Measurements from ENCODE around the gene PLCD1.
"Not testable (repeated sequence)": the region's sequence is repeated elsewhere in the genome, so short reads cannot be mapped to it uniquely, and the experiment has no call there.

PLCD1 gene

DNA sequence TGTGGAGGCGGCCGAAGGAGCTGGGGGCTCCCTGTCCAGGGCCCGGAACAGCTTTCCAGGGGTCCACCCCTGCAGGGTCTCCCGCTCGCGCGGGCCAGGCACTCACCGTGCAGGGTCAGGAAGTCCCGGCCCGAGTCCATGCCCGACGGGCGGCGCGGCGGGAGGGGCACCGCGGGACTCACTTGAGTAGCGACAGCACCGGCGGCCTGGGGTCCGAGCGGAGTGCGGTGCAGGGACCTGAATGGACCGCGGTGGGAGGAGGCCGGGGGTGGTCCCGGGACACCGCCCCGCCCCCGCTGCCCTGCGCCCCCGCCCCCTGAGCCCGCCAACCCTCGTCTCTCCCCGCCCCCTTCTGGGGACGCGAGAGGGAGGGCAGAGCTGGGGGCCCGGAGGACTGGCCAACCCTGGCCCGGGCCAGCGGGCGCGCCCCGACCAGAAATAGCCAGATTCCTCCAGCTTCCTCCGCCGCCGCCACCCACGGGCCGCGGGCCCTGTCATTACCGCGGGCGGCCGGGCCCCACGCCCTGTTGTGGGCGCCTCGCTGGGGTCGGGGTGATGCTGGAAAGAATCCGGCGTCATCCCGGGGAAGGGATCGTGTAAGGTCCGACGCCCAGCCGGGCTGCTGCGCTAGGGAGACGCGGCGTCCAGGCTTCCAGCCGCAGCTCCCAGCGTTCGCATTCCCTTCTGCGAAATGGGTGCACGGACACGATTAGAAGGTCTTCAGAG is at the start of gene PLCD1:
TSS of gene PLCD1 (minus strand) at position 243 of the 726 bp plus-strand sequence. CDS start at position 140, 103 bp downstream.
- peak; percentile 29 to 58 for DNase-seq

- DNase-seq = not testable (repeated sequence)
These were observed 47.6 kb upstream of the PLCD1 start for GRCh38 chr3:38077073-38077472.

- DNase-seq = no peak
These were observed 40.6 kb upstream of the PLCD1 start for GRCh38 chr3:38070013-38070412.

DNA sequence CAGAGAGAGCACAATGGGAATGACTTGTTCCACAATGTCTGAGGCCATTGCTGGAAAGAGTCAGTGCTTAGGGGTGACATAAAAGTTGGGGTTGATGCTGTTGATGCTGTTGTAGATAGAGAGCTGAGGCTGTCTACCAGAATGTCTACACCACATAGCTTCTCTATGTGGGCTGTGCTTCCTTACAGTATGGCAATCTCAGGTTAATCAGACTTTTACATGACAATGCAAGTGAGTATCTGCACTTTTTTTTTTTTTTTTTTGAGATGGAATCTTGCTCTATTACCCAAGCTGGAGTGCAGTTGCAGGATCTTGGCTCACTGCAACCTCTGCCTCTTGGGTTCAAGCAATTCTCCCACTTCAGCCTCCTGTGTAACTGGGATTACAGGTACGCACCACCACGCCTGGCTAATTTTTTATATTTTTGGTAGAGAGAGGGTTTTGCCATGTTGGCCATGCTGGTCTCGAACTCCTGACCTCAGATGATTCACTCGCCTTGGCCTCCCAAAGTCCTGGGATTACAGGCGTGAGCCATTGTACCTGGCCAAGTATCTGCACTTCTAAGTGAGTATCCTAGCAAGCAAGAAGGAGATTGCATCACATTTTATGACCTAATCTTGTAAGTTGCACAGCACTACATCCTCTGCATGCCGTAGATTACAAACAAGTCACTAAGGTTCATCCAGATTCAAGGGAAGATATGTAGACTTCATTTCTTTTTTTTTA is 38.2 kb upstream of the PLCD1 start:
- DNase-seq = no peak

DNA sequence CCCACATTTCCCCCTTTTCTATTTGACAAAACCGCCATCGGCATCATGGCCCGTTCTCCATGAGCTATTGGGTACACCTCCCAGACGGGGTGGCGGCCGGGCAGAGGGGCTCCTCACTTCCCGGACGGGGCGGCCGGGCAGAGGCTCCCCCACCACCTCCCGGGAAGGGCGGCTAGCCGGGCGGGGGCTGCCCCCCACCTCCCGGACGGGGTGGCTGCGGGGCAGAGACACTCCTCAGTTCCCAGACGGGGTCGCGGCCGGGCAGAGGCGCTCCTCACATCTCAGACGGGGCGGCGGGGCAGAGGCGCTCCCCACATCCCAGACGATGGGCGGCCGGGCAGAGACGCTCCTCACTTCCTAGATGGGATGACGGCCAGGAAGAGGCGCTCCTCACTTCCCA is 35.0 kb upstream of the PLCD1 start:
- DNase-seq = not testable (repeated sequence)

DNA sequence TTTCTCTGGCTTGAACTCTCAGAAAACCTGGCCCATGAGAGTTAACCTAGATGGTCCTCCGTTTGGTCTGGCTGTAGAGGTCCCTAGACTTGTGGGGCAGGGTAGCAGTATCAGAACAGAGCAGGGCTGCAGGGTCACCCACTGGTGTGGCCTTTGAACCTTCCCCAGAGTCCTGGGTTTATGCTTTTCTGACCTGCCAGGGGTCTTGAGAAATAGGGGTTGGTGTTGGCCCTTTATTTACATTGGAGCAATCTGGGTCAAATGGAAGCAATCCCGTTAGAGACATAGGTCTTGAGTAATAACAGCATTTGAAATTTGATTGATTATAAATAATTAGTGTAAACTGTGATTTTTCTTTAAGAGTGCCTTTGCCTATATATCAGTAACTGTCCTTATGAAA is 33.4 kb upstream of the PLCD1 start:
- DNase-seq = no peak

GRCh38 chr3:38059591-38059990 is 30.1 kb upstream of the PLCD1 start:
- no peak for DNase-seq

GRCh38 chr3:38059148-38059547 is 29.7 kb upstream of the PLCD1 start:
- DNase-seq = no peak

DNA sequence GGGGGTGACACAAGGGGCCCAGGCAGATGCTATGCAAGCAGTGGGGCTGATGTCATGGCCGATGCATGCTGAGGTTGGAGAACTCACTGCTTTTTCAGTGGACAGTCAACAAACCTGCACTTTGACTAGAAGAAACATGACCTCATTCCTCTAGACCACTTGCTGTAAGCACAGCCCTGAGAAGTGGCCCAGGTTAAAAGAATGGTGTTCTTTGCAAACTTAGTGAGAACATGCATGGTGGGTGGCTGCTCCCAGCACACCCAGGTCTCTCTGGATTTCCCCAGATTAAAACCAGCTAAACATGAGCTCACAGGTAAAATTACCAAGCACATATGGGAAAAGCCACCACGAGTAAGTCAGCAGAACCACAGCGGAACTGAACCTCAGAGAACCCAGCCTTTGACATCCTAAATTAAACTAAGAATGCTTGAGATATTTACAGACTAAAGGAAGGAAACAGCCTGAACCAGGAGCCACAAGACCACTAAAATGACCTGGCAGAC is 25.1 kb upstream of the PLCD1 start:
- no peak for DNase-seq

DNA sequence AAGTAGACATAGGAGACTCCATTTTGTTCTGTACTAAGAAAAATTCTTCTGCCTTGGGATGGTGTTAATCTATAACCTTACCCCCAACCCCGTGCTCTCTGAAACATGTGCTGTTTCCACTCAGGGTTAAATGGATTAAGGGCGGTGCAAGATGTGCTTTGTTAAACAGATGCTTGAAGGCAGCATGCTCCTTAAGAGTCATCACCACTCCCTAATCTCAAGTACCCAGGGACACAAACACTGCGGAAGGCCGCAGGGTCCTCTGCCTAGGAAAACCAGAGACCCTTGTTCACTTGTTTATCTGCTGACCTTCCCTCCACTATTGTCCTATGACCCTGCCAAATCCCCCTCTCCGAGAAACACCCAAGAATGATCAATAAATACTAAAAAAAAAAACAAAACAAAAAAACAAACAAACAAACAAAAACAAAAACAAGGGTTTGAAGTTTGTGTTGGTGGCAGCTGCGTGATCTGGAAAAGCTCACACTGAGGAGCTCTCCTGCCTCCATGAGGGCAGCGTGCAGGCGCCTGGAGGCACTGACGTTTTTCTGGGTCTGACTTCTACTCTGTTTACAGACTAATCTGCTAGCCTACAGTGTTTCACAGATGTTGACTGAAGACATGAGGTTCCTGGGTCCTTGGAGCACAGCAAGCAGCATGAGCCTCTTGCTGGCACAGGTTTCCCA is 24.5 kb upstream of the PLCD1 start:
- not testable (repeated sequence) for DNase-seq

DNA sequence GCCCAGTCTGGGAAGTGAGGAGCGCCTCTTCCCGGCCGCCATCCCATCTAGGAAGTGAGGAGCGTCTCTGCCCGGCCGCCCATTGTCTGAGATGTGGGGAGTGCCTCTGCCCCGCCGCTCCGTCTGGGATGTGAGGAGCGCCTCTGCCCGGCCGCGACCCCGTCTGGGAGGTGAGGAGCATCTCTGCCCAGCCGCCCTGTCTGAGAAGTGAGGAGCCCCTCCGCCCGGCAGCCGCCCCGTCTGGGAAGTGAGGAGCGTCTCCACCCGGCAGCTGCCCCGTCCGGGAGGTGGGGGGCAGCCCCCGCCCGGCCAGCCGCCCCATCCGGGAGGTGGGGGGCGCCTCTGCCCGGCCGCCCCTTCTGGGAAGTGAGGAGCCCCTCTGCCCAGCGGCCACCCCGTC is 23.8 kb upstream of the PLCD1 start:
- DNase-seq = not testable (repeated sequence)

DNA sequence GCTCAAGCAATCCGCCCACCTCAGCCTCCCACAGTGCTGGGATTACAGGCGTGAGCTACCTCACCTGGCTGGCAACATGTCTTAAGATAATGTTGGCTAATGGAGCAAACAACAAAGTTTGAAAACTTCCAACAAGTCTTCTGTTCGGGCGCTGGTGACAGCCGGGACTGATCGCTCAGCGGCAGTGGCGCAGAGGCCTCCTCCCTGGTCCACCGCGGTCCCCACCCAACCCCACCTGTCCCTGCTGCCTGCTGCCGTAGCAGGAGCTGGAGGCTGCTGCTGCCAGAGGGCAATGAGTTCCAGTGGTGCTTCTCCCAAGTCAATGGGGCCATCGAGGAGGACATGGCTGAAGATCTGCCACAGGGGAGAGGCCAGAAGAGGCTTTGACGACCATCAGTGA is 21.7 kb upstream of the PLCD1 start:
- DNase-seq = no peak

- no peak for DNase-seq
These were observed 20.1 kb upstream of the PLCD1 start for GRCh38 chr3:38049358-38050126.

- DNase-seq = no peak
These were observed 18.5 kb upstream of the PLCD1 start for GRCh38 chr3:38047896-38048295.

DNA sequence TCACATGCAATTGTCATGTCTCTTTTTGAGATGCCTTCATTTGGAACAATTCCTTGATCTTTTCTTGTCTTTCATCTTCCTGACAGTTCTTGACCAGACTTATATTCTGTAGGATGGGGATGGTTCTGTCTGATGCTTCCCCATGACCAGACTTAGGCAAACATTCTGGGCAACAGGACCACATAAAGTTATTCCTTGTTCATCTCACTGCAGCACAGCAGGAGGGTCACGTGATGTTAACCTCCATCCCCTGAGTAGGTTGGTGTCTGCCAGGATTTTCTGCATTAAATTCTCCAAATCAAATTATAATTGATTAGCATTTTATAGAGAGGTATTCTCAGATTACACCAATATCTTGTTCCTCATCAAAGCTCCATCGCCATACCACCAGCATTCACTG is 17.4 kb upstream of the PLCD1 start:
- no peak for DNase-seq

- no peak for DNase-seq
These were observed 16.6 kb upstream of the PLCD1 start for GRCh38 chr3:38046027-38046426.

- DNase-seq = no peak
These were observed 14.0 kb upstream of the PLCD1 start for GRCh38 chr3:38043486-38043885.

- DNase-seq = no peak
These were observed 11.0 kb upstream of the PLCD1 start for GRCh38 chr3:38040401-38040800.

DNA sequence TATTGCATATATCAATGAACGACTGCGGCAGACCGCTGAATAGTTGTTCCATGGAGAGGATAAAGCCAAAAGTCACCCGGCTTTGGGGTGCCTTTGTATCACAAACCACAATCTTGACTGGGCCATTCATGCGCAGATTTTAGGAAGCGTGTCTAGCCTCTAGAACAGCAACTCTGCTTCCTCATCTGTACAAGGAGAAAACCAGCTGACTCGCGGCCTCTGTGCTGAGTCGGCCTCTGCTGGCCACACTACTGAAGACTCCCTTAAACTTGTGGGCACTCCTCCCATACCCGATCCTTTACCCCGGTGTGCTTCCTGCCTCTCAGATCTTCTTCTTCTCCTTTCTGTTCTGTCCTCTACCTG is 10.4 kb upstream of the PLCD1 start:
- peak; percentile 17 to 53 for DNase-seq

- DNase-seq = no peak
These were observed 9.9 kb upstream of the PLCD1 start, which contains the start of gene DLEC1 for GRCh38 chr3:38039101-38039898. TSS of gene DLEC1 (plus strand) at chr3:38039208. CDS start at chr3:38039226, 18 bp downstream.

DNA sequence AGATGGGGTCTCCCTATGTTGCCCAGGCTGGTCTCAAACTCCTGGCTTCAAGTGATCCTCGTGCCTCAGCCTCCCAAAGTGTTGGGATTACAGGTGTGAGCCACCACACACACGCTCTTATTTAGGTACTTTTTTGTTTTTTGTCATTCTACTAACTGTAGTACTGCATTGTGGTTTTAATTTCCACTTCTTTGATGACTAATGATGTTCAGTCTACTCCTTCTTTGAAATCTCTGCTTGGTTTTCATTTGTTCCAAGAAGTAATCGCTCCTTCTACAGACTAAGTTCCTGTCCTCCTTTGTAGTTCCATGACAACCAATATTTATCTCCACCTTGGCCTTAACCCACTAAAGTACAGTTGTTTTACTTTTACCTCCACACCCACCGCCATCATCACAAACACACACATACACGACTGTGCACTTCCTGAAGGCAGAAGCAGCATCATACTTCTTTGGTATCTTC is 9.0 kb upstream of the PLCD1 start:
- DNase-seq = no peak

- no peak for DNase-seq
These were observed 7.5 kb upstream of the PLCD1 start for GRCh38 chr3:38036906-38037305.

All from hippocampal formation (tissue), 2 donors.